Keratinocyte (primary cell): ENCODE results near the gene EPS8L2.

Source experiments
- EZH2 ChIP-seq: IDR thresholded peaks from one replicate; pipeline ENCODE4 v1.6.1; 2012; ENCODE audit warnings: inconsistent platforms, mild to moderate bottlenecking, low read length, moderate library complexity
- TF ChIP-seq, protein P1 (sequence below), 3 experiments: IDR thresholded peaks in 1 of 3; conservative IDR thresholded peaks in 1 of 3; optimal IDR thresholded peaks in 1 of 3; 2 replicates in 2 of 3; 3 replicates in 1 of 3; pipeline versions ENCODE3 to v1.5.1; 2011; ENCODE audit warnings: low read length in 3 of 3, mild to moderate bottlenecking in 3 of 3, moderate library complexity in 2 of 3, control low read depth in 1 of 3, inconsistent platforms in 1 of 3; ENCODE audit not compliant: insufficient read depth in 2 of 3; ENCODE audit errors: extremely low read depth in 1 of 3

DNA sequence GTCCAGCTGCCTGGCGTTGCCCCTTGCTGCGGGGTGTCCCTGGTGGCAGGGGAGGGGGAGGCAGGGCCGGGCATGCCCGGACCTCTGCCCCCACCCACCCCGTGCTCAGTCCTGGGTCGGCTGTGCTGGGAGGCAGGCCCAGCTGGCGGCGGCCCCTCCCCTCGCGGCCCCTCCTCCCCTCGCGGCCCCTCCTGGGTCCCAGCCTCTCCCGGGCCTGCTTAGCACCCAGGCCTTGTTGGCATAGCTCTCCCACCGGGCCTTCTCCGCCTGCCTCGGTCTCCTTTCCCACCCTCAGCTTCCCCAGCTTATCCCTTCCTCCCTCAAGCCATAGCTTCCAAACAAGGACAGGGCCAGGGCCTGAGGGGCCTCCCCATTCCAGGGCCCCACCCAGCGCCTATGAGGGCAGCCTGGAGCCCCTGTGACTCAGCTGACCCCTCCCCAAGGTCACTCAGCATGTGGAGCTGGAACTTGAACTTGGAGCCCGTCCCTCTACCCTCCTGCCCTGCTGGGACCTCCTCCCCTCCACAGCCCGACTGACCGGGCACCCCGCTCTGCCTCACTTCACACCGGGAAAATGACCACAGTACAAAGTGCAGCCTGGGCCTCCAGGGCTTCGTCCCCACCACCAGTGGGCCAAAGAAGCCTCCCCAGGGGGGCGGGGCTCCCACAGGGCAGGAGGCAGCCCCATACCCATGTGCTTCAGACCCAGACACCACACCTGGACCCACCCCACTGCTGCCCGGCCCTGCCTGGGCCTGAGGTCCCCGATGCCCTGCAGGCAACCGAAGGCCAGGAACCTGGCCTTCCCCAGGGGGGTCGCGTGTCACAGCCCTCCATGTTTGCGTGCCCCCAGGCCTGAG, 1.2 kb downstream of the EPS8L2 start:
- TF ChIP-seq EZH2, result no peak
- TF ChIP-seq, protein P1, sequence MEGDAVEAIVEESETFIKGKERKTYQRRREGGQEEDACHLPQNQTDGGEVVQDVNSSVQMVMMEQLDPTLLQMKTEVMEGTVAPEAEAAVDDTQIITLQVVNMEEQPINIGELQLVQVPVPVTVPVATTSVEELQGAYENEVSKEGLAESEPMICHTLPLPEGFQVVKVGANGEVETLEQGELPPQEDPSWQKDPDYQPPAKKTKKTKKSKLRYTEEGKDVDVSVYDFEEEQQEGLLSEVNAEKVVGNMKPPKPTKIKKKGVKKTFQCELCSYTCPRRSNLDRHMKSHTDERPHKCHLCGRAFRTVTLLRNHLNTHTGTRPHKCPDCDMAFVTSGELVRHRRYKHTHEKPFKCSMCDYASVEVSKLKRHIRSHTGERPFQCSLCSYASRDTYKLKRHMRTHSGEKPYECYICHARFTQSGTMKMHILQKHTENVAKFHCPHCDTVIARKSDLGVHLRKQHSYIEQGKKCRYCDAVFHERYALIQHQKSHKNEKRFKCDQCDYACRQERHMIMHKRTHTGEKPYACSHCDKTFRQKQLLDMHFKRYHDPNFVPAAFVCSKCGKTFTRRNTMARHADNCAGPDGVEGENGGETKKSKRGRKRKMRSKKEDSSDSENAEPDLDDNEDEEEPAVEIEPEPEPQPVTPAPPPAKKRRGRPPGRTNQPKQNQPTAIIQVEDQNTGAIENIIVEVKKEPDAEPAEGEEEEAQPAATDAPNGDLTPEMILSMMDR (optimal IDR thresholded peaks at IDR 0.05 in 1 of 3, IDR thresholded peaks at IDR 0.05 in 1 of 3, conservative IDR thresholded peaks at IDR 0.05 in 1 of 3; ENCODE audit: extremely low read depth in 1 of 3, insufficient read depth in 2 of 3, low read length in 3 of 3), result no peak
